Vagina (tissue), 2 donors: ENCODE measurements around the gene ALS2CL.
A peak's percentile ranks its signal among the peaks of the same experiment; 100 is the strongest.

ENCODE experiments used
- CTCF ChIP-seq, 3 experiments: fragments of 450-650 bp in 2 of 3; fragments of 200-600 bp in 1 of 3; sonication (generic) in 1 of 3; IDR thresholded peaks; one replicate each; pipeline ENCODE4 v1.5.1; 2017 to 2019; ENCODE audit warnings: antibody characterized with exemption in 3 of 3, mild to moderate bottlenecking in 2 of 3, moderate library complexity in 2 of 3
- POLR2A ChIP-seq, 2 donors: fragments of 450-650 bp; IDR thresholded peaks; one replicate each; pipeline ENCODE4 v1.6.1; 2017; ENCODE audit warnings: antibody characterized with exemption in 2 of 2, mild to moderate bottlenecking in 2 of 2, moderate library complexity in 2 of 2

GRCh38 chr3:46693038-46693891 lies at the start of gene ALS2CL:
- TF ChIP-seq CTCF (IDR thresholded peaks at IDR 0.05), result no peak
- peak in 1 of 2 donors; percentile 29 for TF ChIP-seq POLR2A (IDR thresholded peaks at IDR 0.05)
